Hematopoietic multipotent progenitor cell treated with erythropoietin and hydrocortisone succinate and interleukin-3 and kit ligand, for 15 days (in vitro differentiated cells): ENCODE data around the gene UBAC2.

Experiments used
- DNase-seq: peaks from one replicate; pipeline ENCODE4 v3.0.0-alpha.2; 2015; ENCODE audit warnings: low spot score

Gene UBAC2

GRCh38 chr13:99416411-99417121 lies 215.9 kb downstream of the UBAC2 start:
- DNase-seq: no peak

- DNase-seq: no peak
Measured at GRCh38 chr13:99417201-99418102, 216.8 kb downstream of the UBAC2 start.

- no peak for DNase-seq
Measured at GRCh38 chr13:99418103-99418842, 217.6 kb downstream of the UBAC2 start.

- DNase-seq: no peak
Measured at GRCh38 chr13:99418843-99419140, 218.1 kb downstream of the UBAC2 start.

- DNase-seq: no peak
Measured at GRCh38 chr13:99419591-99420243, 219.1 kb downstream of the UBAC2 start.

GRCh38 chr13:99421271-99421670 lies 220.6 kb downstream of the UBAC2 start:
- DNase-seq: no peak

GRCh38 chr13:99421758-99422585 lies 221.3 kb downstream of the UBAC2 start:
- no peak for DNase-seq

- DNase-seq: no peak
Measured at GRCh38 chr13:99422586-99423220, 222.0 kb downstream of the UBAC2 start.

- no peak for DNase-seq
Measured at GRCh38 chr13:99425485-99426341, 225.1 kb downstream of the UBAC2 start.

GRCh38 chr13:99426426-99426825 lies 225.8 kb downstream of the UBAC2 start:
- DNase-seq: no peak

- no peak for DNase-seq
Measured at GRCh38 chr13:99429670-99430069, 229.0 kb downstream of the UBAC2 start.

GRCh38 chr13:99431927-99432608 lies 231.4 kb downstream of the UBAC2 start:
- no peak for DNase-seq

- DNase-seq: no peak
Measured at GRCh38 chr13:99432609-99433542, 232.2 kb downstream of the UBAC2 start.

- DNase-seq: no peak
Measured at GRCh38 chr13:99433543-99434075, 233.0 kb downstream of the UBAC2 start.

- DNase-seq: no peak
Measured at GRCh38 chr13:99434258-99434788, 233.7 kb downstream of the UBAC2 start.

- no peak for DNase-seq
Measured at GRCh38 chr13:99435116-99435515, 234.5 kb downstream of the UBAC2 start.

GRCh38 chr13:99435998-99436397 lies 235.3 kb downstream of the UBAC2 start:
- no peak for DNase-seq
